Measurements from ENCODE around the gene CCS.

GRCh38 chr11:66636411-66636810 lies 43.4 kb downstream of the CCS start:
- TF ChIP-seq POLR2A (IDR thresholded peaks at IDR 0.05), result no peak
- no peak for TF ChIP-seq POLR2AphosphoS5 (IDR thresholded peaks at IDR 0.05; ENCODE audit: insufficient read depth in 1 of 2, low read depth in 1 of 2)
- no peak for TF ChIP-seq CTCF (IDR thresholded peaks at IDR 0.05)

Measured in vagina (tissue), 2 donors.